Cardiac muscle cell (in vitro differentiated cells and primary cell): Measurements from ENCODE around the gene OPN3. TPM values are rescaled to one million over a fixed set of nuclear protein-coding genes. Genes with fewer than 3 reads are reported as not detected.

ENCODE experiments used
- DNase-seq, 2 donors: peaks; one replicate each; pipeline versions ENCODE4 v3.0.0 to v3.0.0-alpha.2; 2010 to 2017; ENCODE audit warnings: low read depth in 1 of 2, low spot score in 1 of 2
- H3K27ac ChIP-seq: fragments of 200-600 bp; sonication (generic); 2 replicates; pipeline ENCODE4 v1.5.1; 2016
- H3K27me3 ChIP-seq: fragments of 200-600 bp; sonication (generic); 2 replicates; pipeline ENCODE4 v1.6.0; 2016; ENCODE audit warnings: control low read depth
- H3K36me3 ChIP-seq: fragments of 200-600 bp; sonication (generic); 2 replicates; pipeline ENCODE4 v1.5.1; 2016; ENCODE audit warnings: control low read depth
- H3K4me1 ChIP-seq: fragments of 200-600 bp; sonication (generic); 2 replicates; pipeline ENCODE4 v1.8.1; 2017; ENCODE audit warnings: low read depth, mild to moderate bottlenecking, mixed run types
- H3K4me3 ChIP-seq: fragments of 200-600 bp; sonication (generic); 2 replicates; pipeline ENCODE4 v1.5.1; 2016; ENCODE audit warnings: mild to moderate bottlenecking
- H3K9me3 ChIP-seq: fragments of 200-600 bp; sonication (generic); 2 replicates; pipeline ENCODE4 v1.5.1; 2017; ENCODE audit warnings: low read depth, mild to moderate bottlenecking, control low read depth
- polyA plus RNA-seq: library from polyadenylated mRNA; unstranded; fragments of >200 nt; fragmentation: Nextera tagmentation; extraction: Ambion mirVana; gene quantifications from 2 replicates; pipeline ENCODE4 v1.2.1, GENCODE V29; 2016
- total RNA-seq: library from RNA; depleted of rRNA; stranded (reverse); fragments of >200 nt; gene quantifications from 2 replicates; pipeline ENCODE4 v1.2.3, GENCODE V29; 2016
- TF ChIP-seq, protein P1 (sequence below): IDR thresholded peaks from 2 replicates; pipeline ENCODE4 v1.5.1; 2012; ENCODE audit warnings: low read depth, mild to moderate bottlenecking, low read length

OPN3 gene
- total and polyA plus RNA-seq, 2 experiments from 2014 or later: 17.5 to 19.7 TPM

DNA sequence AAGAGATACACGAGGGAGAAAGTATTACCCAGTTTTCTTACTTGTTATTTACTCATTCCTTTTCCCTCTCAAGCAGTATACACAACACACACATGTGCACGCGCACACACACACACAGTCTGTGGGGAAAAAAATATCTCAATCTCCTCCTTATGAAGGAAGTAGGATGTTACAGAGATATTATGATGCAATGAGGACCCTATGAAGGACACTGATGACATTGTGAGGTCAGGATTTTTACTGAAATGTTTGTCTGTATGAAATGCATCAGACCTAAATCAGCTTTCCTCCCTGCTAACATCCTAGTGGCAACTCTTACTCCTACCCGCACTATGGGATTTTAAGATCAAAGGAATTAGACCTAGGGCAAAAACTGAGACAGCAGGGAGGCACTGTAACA lies 11.8 kb upstream of the OPN3 start, which contains the start of gene WDR64:
Gene WDR64, plus strand, starts transcription at position 270 of the 400 bp plus-strand sequence. CDS start 204 bp downstream, outside the sequence.
- no peak for DNase-seq

DNA sequence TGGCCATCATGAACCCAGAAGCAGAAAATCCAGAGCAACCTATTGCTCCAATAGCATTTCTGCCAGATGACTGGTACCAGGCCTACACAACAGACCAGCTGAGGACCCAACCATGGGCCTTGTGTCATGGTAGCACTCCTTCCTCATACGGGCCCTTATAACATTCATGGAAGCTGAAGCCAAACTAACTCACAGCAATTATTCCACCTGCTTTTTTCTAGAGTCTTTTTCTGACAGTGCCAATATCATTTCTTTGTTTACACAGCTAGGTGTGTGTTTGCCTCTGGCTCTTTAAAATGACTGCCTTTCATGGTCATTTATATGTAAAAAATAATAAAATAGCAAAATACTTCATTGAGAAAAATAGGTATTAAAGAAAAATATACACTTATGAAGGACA lies 8.0 kb upstream of the OPN3 start:
- Histone ChIP-seq H3K27me3 (no peaks in the 10 kb centered on the region), H3K4me3 (no peak overlapping the region), H3K9me3 (no peaks in the 10 kb centered on the region), H3K27ac (no peak overlapping the region), H3K4me1 (no peaks in the 10 kb centered on the region), H3K36me3 (no peaks in the 10 kb centered on the region)
- TF ChIP-seq, protein P1, sequence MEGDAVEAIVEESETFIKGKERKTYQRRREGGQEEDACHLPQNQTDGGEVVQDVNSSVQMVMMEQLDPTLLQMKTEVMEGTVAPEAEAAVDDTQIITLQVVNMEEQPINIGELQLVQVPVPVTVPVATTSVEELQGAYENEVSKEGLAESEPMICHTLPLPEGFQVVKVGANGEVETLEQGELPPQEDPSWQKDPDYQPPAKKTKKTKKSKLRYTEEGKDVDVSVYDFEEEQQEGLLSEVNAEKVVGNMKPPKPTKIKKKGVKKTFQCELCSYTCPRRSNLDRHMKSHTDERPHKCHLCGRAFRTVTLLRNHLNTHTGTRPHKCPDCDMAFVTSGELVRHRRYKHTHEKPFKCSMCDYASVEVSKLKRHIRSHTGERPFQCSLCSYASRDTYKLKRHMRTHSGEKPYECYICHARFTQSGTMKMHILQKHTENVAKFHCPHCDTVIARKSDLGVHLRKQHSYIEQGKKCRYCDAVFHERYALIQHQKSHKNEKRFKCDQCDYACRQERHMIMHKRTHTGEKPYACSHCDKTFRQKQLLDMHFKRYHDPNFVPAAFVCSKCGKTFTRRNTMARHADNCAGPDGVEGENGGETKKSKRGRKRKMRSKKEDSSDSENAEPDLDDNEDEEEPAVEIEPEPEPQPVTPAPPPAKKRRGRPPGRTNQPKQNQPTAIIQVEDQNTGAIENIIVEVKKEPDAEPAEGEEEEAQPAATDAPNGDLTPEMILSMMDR: no peak
- DNase-seq: no peak

More for the DNA sequence above, 11.8 kb upstream of the OPN3 start, which contains the start of gene WDR64:
- no peaks in the 10 kb centered on the region for H3K9me3 ChIP-seq
- no peak within 1 kb of the TSS for H3K27ac ChIP-seq
- H3K27me3 ChIP-seq: no peaks in the 10 kb centered on the region
- no peak within 1 kb of the TSS for H3K4me3 ChIP-seq
- peaks cover 6% of the 10 kb centered on the region for H3K4me1 ChIP-seq
- TF ChIP-seq, protein P1: no peak
- no peaks in the 10 kb centered on the region for H3K36me3 ChIP-seq

DNA sequence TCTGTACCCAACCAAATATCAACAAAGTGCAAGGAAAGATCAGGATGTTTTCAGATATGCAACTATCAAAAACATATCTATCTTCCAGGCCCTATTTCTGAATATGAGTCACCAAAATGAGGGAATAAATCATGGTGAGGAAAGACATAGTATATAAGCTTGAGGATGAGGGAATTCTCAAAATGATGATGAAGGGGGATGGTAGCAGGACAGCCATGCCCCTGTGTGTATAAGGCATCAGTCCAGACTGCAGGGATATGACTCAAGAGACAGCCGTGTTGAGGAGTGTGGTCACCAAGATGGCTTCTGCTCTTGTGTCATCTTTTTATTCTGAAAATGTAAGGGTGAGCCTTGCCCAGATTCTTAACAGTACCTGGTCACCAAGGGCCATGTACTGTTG lies 7.5 kb upstream of the OPN3 start:
- no peak overlapping the region for H3K27ac ChIP-seq
- no peaks in the 10 kb centered on the region for H3K36me3 ChIP-seq
- TF ChIP-seq, protein P1: no peak
- no peaks in the 10 kb centered on the region for H3K4me1 ChIP-seq
- no peaks in the 10 kb centered on the region for H3K9me3 ChIP-seq
- H3K4me3 ChIP-seq: no peak overlapping the region
- H3K27me3 ChIP-seq: no peaks in the 10 kb centered on the region
- DNase-seq: no peak

DNA sequence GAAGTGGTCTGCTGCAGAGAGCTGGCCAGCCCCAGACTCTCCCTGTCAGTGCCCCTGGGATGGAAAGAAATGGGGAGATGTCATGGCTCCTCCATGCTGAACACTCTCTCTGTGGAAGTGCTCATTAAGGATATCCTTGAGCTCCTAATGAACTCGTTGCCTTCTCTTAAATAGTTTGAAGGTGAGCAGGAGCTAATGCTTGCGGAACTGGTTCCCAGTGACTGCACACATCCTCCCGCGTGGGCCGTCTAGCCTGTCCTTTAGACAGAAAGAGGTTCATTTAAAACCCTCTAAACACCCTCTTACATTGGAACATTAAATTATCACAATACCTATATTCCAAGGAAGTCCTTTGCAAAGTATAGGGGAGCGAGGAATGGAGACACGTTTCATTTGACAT lies 6.0 kb upstream of the OPN3 start:
- TF ChIP-seq, protein P1: no peak
- Histone ChIP-seq H3K27ac (no peak overlapping the region), H3K36me3 (no peaks in the 10 kb centered on the region), H3K27me3 (no peaks in the 10 kb centered on the region), H3K9me3 (no peaks in the 10 kb centered on the region), H3K4me3 (no peak overlapping the region), H3K4me1 (no peaks in the 10 kb centered on the region)
- DNase-seq: no peak

DNA sequence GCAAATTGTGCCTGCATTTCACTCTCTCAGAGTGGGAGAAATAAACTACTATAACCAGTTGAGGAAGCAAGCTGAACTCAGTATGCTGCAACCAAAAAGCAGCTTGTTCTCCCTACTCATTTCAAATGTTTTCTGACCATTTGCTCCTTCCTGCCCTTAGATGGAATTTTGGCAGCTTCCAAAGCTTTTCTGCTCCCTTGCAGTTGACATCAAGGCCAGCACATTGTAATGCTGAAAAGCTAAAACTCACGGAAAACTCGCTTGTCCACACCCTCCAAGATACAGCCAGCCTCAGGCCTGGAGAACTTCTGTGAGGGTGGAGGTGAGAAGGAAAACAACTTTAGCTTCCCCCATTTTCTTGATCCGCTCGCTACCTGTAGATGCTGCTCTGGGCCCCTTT lies 5.0 kb upstream of the OPN3 start:
- TF ChIP-seq, protein P1: no peak
- DNase-seq: no peak
- H3K36me3 ChIP-seq: no peaks in the 10 kb centered on the region
- H3K4me1 ChIP-seq: no peaks in the 10 kb centered on the region
- no peak overlapping the region for H3K27ac ChIP-seq
- H3K27me3 ChIP-seq: no peaks in the 10 kb centered on the region
- H3K4me3 ChIP-seq: no peak overlapping the region
- H3K9me3 ChIP-seq: no peaks in the 10 kb centered on the region

DNA sequence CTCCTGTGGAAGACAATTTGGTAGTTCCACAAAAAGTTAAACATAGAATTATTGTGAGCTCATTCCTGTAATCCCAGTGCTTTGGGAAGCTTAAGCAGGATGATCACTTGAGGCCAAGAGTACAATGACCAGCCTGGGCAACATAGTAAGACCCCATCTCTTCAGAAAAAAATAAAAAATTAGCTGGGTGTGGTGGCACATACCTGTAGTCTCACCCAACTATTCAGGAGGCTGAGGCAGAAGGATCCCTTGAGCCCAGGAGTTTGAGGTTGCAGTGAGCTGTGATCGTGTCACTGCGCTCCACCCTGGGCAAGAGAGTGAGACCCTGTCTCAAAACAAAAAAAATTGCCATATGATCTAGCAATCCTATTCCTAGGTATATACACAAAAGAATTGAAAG lies 4.1 kb upstream of the OPN3 start:
- Histone ChIP-seq H3K4me1 (no peaks in the 10 kb centered on the region), H3K27ac (no peak overlapping the region), H3K36me3 (no peaks in the 10 kb centered on the region), H3K27me3 (no peaks in the 10 kb centered on the region), H3K4me3 (no peak overlapping the region), H3K9me3 (no peaks in the 10 kb centered on the region)
- TF ChIP-seq, protein P1: no peak
- DNase-seq: no peak
